Activated gamma-delta T cell treated with anti-CD3 and anti-CD28 coated beads, Interleukin-2, amount 50 U/mL, for 16 hours (primary cell): ENCODE data around the gene EXOC3.

Experiments
- DNase-seq: peaks from one replicate; pipeline ENCODE4 v3.0.0-alpha.2; 2020; ENCODE audit warnings: low read depth

The EXOC3 gene

GRCh38 chr5:488241-488640 is 45.3 kb downstream of the EXOC3 start:
- DNase-seq: no peak

GRCh38 chr5:488744-489688 is 46.0 kb downstream of the EXOC3 start:
- DNase-seq: no peak

GRCh38 chr5:489689-490080 is 46.7 kb downstream of the EXOC3 start:
- no peak for DNase-seq

GRCh38 chr5:490116-491106 is 47.4 kb downstream of the EXOC3 start:
- no peak for DNase-seq

- no peak for DNase-seq
Observed at GRCh38 chr5:491119-491855, 48.3 kb downstream of the EXOC3 start.

- DNase-seq: no peak
Observed at GRCh38 chr5:491856-492155, 48.8 kb downstream of the EXOC3 start.

- DNase-seq: no peak
Observed at GRCh38 chr5:492314-492893, 49.4 kb downstream of the EXOC3 start.

GRCh38 chr5:493119-493701 is 50.2 kb downstream of the EXOC3 start:
- no peak for DNase-seq

GRCh38 chr5:493758-494157 is 50.8 kb downstream of the EXOC3 start:
- DNase-seq: no peak

- no peak for DNase-seq
Observed at GRCh38 chr5:494667-495255, 51.8 kb downstream of the EXOC3 start.

- DNase-seq: no peak
Observed at GRCh38 chr5:496028-496427, 53.1 kb downstream of the EXOC3 start.

- no peak for DNase-seq
Observed at GRCh38 chr5:497090-497700, 54.2 kb downstream of the EXOC3 start.

- no peak for DNase-seq
Observed at GRCh38 chr5:497871-498509, 55.0 kb downstream of the EXOC3 start.

GRCh38 chr5:499233-500209 is 56.5 kb downstream of the EXOC3 start:
- no peak for DNase-seq

GRCh38 chr5:500491-500890 is 57.5 kb downstream of the EXOC3 start:
- no peak for DNase-seq

- no peak for DNase-seq
Observed at GRCh38 chr5:501105-501830, 58.3 kb downstream of the EXOC3 start.

GRCh38 chr5:501831-502184 is 58.8 kb downstream of the EXOC3 start:
- no peak for DNase-seq

GRCh38 chr5:502325-503079 is 59.5 kb downstream of the EXOC3 start:
- no peak for DNase-seq
